HG02642 (cell line): Measurements from ENCODE around the gene MALRD1.

Experiments
- ATAC-seq: cut with Tn5 transposase; IDR thresholded peaks from one replicate; pipeline ENCODE4 v1.9.1; 2021; ENCODE audit warnings: mild to moderate bottlenecking; ENCODE audit not compliant: unreplicated experiment, poor library complexity

MALRD1 gene

DNA sequence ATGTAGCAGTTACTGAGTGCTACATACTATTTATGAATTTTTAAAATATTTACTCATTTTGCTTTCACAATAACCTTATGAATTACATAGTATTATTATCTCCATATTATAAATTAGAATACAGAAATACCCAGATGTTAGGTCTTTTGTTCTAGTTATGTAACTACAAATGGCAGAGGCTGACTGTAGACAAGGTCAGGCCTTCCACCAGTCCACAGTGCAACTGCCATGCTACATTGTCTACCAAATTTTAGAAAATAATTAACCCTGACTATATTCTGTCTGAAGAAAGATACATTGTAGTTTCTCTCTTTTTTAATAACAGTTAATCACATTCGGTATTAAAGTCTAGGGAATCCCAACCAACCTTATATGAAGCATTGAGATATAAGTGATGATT, 280.9 kb downstream of the MALRD1 start:
- no peak for ATAC-seq

DNA sequence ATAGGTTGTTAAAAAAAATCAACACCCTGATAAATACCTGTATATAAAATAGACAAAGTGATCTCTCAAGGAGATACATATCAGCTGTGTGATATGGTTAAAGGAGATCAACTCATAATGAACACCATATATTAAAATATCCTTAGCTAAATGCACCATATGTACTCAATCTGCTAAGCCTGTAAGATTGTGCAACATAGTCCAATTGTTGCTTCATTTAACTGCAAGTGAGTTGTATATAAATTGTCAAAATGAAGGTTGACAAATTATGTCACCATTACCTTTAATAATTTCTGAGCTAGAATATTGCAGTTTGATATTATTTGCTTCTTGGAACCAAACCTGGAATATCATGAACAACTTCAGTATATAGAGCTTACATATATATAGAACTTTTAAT, 283.7 kb downstream of the MALRD1 start:
- ATAC-seq, result no peak

DNA sequence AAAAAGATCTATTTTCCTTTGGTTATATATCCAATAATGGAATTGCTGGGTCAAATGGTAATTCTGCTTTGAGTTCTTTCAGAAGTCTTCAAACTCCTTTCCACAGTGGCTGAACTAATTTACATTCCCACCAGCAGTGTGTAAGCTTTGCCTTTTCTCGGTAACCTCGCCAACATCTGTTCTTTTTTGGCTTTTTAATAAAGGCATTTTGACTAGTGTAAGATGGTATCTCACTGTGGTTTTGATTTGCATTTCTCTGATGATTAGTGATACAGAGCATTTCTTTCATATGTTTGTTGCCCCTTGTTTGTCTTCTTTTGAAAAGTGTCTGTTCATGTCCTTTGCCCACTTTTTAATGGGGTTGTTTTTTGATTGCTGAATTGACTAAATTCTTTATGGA, 285.0 kb downstream of the MALRD1 start:
- no peak for ATAC-seq

DNA sequence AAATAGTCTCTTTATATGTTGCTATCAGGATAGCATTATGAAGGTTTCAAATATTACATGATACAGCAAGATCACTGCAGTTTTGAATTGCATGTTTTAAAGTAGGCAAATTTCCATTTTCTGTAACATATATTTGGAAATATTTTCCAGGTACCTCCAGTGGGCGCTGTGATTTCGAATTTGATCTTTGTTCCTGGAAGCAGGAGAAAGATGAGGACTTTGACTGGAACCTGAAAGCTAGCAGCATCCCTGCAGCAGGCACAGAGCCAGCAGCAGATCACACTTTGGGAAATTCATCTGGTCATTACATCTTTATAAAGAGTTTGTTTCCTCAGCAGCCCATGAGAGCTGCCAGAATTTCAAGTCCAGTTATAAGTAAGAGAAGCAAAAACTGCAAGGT, 299.0 kb downstream of the MALRD1 start:
- ATAC-seq, result no peak

DNA sequence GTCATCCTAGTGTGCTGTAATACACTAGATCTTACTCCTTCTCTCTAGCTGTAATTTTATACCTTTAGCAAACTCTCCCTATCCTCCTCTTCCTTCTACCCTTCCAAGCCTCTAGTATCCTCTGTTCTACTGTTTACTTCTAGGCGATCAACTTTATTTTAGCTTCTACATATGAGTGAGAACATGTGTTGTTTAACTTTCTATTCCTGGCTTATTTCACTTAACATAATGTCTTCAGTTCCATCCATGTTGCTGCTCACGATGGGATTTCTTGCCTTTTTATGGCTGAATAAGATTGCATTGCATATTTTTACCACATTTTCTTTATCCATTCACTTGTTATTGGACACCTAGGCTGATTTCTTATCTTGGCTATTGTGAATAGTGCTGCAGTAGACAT, 318.6 kb downstream of the MALRD1 start:
- no peak for ATAC-seq

DNA sequence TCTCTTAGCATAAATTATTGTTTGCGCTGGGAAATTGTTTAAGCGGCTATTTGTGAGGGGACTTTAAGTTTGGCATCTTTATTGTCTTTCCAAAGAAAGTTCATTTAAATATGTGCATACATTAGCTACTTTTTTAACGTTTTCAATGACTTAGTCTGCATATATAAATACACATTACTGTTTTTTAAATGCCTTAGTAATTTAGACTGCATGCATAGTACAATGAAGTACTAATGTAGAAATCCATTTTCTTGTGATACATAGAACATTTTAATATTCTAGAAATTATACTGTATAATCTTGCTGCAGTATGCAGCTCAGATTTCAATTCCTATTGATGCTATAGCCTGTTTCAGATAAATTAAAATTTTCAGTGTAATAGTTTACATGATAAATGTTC, 325.4 kb downstream of the MALRD1 start:
- no peak for ATAC-seq

DNA sequence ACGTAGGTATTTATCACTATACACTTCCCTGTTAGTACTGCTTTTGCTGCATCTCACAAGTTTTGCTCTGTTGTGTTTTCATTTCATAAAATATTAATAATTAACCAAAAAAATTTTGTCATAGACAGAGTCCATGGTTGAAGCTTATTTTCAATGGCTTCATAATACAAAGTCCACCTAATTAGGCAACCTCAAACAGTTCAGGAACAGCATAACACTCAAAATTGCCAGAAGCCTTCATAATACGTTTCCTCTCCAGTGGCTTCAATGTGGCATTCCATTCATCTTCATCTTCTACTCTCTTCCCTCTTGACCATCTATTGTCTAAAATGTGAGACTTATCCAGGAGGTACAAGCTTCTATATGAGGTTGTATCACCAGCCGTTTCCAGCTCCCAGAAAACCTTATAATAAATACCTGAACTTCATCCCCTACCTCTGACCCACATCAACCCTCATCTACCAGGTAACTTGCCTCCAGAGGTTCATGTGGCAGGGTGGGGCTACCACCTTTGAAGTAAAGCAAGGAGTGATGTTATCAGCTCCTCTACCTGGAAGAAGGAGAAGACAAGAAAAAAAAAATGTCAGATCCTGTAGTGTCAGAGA, 337.3 kb downstream of the MALRD1 start:
- no peak for ATAC-seq

- ATAC-seq, result no peak
Observed at GRCh38 chr10:19408924-19409323, 360.3 kb downstream of the MALRD1 start.

DNA sequence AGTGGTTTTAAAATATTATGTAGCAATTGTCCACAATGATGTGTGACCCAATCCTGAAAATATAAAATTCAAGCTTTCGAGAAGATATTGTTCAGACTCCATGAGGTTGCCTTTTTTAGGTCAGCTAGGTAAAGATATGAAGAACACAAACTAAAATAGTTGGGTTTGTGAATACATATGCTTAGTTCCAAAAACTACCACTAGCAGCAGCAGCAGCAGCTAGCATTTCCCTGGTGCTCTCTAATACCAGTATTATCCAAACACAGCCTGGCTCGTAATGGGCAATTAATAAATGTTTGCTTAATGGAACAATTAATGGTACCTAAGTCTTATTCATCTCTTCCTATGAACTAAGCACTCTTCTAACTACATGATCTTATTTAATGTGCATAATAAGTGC, 362.5 kb downstream of the MALRD1 start:
- ATAC-seq, result no peak

GRCh38 chr10:19412531-19412930, 363.9 kb downstream of the MALRD1 start:
- no peak for ATAC-seq

- no peak for ATAC-seq
Observed at GRCh38 chr10:19416164-19416563, 367.6 kb downstream of the MALRD1 start.

GRCh38 chr10:19417740-19418139, 369.1 kb downstream of the MALRD1 start:
- ATAC-seq, result no peak

DNA sequence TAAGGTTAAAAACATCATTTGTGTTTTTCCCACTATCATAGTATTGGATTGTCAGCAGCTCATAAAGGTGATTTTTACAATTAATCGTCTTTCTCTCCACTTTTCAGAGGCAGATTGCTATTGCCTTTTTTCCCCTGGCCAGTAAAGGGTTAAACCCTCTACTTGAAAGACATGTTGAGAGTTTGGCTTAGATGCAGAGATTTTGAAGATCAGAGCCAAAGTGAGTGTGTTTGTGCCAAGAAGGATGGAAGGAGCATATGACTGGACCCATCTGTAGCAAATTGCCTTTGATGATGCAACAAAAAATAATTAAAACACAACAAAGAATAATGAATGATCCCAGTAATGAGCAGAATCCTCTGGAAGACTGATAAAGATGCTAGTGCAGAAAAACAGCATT, 373.1 kb downstream of the MALRD1 start:
- ATAC-seq, result no peak

DNA sequence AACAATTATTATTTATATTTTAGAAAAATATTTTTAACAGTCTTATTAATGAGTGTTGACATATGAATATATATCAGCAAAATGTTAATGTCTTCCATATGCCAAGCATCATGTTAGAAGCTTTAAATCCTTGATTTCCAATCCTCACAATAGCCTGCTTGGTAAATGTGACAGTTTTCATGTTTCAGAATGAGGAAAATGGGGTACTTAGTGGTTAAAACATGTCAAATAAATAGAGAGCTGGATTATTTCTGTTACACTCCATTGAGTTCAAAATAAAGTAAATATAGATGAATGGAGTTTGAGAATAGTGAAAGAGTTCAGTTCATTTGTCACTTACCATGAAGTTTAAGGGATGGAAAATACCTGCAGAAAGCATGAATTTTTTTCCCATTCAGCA, 377.4 kb downstream of the MALRD1 start:
- ATAC-seq, result no peak

- ATAC-seq, result no peak
Observed at GRCh38 chr10:19431622-19432351, 383.2 kb downstream of the MALRD1 start.

DNA sequence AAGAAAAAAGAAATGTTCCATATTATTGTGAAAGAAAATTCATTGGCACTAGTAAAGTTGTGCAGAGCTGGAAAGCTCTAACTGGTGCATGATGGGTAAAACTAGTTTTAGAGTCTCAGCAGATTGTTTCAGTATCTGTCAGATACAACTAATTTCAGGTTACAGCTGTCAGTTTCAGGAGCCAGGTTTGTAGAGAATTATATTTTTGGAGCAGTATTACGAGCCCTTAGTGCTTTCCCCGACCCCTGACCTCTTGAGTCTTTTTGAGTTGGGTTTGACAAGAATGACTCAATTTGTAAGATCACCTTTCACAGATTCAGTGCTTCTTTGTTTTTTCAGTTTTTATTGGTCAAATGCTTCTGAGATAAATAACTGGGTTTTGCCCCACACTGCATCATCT, 401.3 kb downstream of the MALRD1 start:
- ATAC-seq, result no peak

DNA sequence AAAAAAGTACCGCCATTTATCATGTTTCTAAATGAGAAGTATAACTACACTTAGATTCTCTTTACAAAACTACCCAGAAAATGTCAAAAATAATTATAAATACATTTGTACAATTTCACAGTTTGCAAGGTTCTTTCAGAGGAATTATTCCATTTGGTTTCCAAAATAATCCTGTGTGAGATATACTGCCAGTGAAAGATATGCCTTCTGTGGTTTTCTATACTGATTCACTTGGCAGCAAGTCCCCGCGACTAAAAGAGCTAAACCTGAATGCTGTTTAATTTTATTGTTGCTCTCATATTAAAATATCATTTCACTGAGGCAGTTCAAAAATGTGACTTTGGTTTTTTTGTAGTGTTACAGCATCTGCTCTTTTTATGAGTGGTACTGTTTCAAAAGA, 402.8 kb downstream of the MALRD1 start:
- ATAC-seq, result no peak

- no peak for ATAC-seq
Observed at GRCh38 chr10:19451937-19452336, 403.3 kb downstream of the MALRD1 start.

- ATAC-seq, result no peak
Observed at GRCh38 chr10:19453967-19454366, 405.4 kb downstream of the MALRD1 start.

GRCh38 chr10:19461588-19461987, 413.0 kb downstream of the MALRD1 start:
- ATAC-seq, result no peak

GRCh38 chr10:19466709-19467108, 418.1 kb downstream of the MALRD1 start:
- no peak for ATAC-seq

GRCh38 chr10:19468413-19468812, 419.8 kb downstream of the MALRD1 start:
- ATAC-seq, result no peak
